Calu3 (cell line): ENCODE measurements around the gene COL9A3. TPM values are rescaled to one million over a fixed set of nuclear protein-coding genes. Genes with fewer than 3 reads are reported as not detected.

ENCODE experiments used
- BruUV-seq: library from RNA; stranded (reverse); fragments of 400-500 nt; replicated peaks from 2 replicates; lab custom pipeline; 2021; lab: Mats Ljungman, UMichigan
- CTCF ChIA-PET: fragments of 300-600 bp; sonication (Branson Sonifier 250); formaldehyde crosslinking; loops from one replicate; lab custom pipeline; 2022; ENCODE audit warnings: antibody characterized with exemption; lab: Charles Lee
- DNase-seq: peaks from one replicate; pipeline ENCODE4 v3.0.0; 2022
- H3K27ac Mint-ChIP-seq: one replicate; pipeline ENCODE4 v1.8.0; 2022; ENCODE audit warnings: mixed read lengths; ENCODE audit not compliant: unreplicated experiment
- H3K27me3 Mint-ChIP-seq: one replicate; pipeline ENCODE4 v1.8.0; 2022; ENCODE audit warnings: mixed read lengths; ENCODE audit not compliant: unreplicated experiment
- H3K36me3 Mint-ChIP-seq: one replicate; pipeline ENCODE4 v1.8.0; 2022; ENCODE audit warnings: mild to moderate bottlenecking, moderate library complexity, mixed read lengths; ENCODE audit not compliant: insufficient read depth, unreplicated experiment
- H3K4me1 Mint-ChIP-seq: one replicate; pipeline ENCODE4 v1.8.0; 2022; ENCODE audit warnings: mild to moderate bottlenecking, low read depth, mixed read lengths; ENCODE audit not compliant: unreplicated experiment
- H3K4me3 Mint-ChIP-seq: one replicate; pipeline ENCODE4 v1.8.0; 2022; ENCODE audit warnings: mild to moderate bottlenecking, low read depth, moderate library complexity, mixed read lengths; ENCODE audit not compliant: unreplicated experiment
- H3K9me3 Mint-ChIP-seq: one replicate; pipeline ENCODE4 v1.8.0; 2022; ENCODE audit warnings: low read depth, mixed read lengths; ENCODE audit not compliant: unreplicated experiment
- CTCF ChIP-seq: fragments of 200-600 bp; IDR thresholded peaks from one replicate; pipeline ENCODE4 v1.8.0; 2022; ENCODE audit warnings: antibody characterized with exemption; ENCODE audit not compliant: unreplicated experiment
- intact Hi-C: fragments of 100-400 bp; cut with micrococcal nuclease; formaldehyde crosslinking; loops from one replicate; pipeline ENCODE4 v1.10.0; 2022; ENCODE audit not compliant: unreplicated experiment
- total RNA-seq: library from RNA; stranded (reverse); gene quantifications from 2 replicates; pipeline ENCODE4 v1.2.3, GENCODE V29; 2022

The COL9A3 gene
- total RNA-seq, 1 experiment from 2014 or later = 2.7 TPM

GRCh38 chr20:62885896-62886708, 69.3 kb downstream of the COL9A3 start:
- no peak for DNase-seq
- Mint-ChIP-seq H3K36me3 (peaks cover 64% of the 10 kb centered on the region), H3K27me3 (no peaks in the 10 kb centered on the region), H3K4me3 (no peak overlapping the region), H3K27ac (peak overlapping the region; percentile 16), H3K4me1 (no peaks in the 10 kb centered on the region), H3K9me3 (no peaks in the 10 kb centered on the region)
- intact Hi-C loops = no loop called here
- no TSS peak for BruUV-seq
- no peak for TF ChIP-seq CTCF
- CTCF ChIA-PET = no interaction called here

- no peaks in the 10 kb centered on the region for H3K4me1 Mint-ChIP-seq
- CTCF ChIA-PET = no interaction called here
- no peaks in the 10 kb centered on the region for H3K27me3 Mint-ChIP-seq
- no TSS peak for BruUV-seq
- intact Hi-C loops = no loop called here
- no peaks in the 10 kb centered on the region for H3K9me3 Mint-ChIP-seq
- no peak for TF ChIP-seq CTCF
- peak overlapping the region; percentile 16 for H3K27ac Mint-ChIP-seq
- H3K4me3 Mint-ChIP-seq = no peak overlapping the region
- peaks cover 69% of the 10 kb centered on the region for H3K36me3 Mint-ChIP-seq
- DNase-seq = no peak
Measured at GRCh38 chr20:62886709-62887058, 69.8 kb downstream of the COL9A3 start.

GRCh38 chr20:62887152-62887859, 70.5 kb downstream of the COL9A3 start:
- H3K27ac Mint-ChIP-seq = no peak overlapping the region
- TF ChIP-seq CTCF = no peak
- no TSS peak for BruUV-seq
- no peaks in the 10 kb centered on the region for H3K9me3 Mint-ChIP-seq
- intact Hi-C loops = no loop called here
- no peaks in the 10 kb centered on the region for H3K27me3 Mint-ChIP-seq
- peaks cover 69% of the 10 kb centered on the region for H3K36me3 Mint-ChIP-seq
- DNase-seq = no peak
- CTCF ChIA-PET = interaction anchor here (1.2 kb wide), 1 partner anchor 10 kb away, joined by 3 read pairs; no protein-coding TSS in a partner anchor
- no peak overlapping the region for H3K4me3 Mint-ChIP-seq
- no peaks in the 10 kb centered on the region for H3K4me1 Mint-ChIP-seq

- Mint-ChIP-seq H3K4me1 (no peaks in the 10 kb centered on the region), H3K36me3 (peaks cover 69% of the 10 kb centered on the region), H3K9me3 (no peaks in the 10 kb centered on the region), H3K4me3 (no peak overlapping the region), H3K27ac (no peak overlapping the region), H3K27me3 (no peaks in the 10 kb centered on the region)
- BruUV-seq = no TSS peak
- CTCF ChIA-PET = interaction anchor here (1.2 kb wide), 1 partner anchor 10 kb away, joined by 3 read pairs; no protein-coding TSS in a partner anchor
- intact Hi-C loops = no loop called here
- no peak for TF ChIP-seq CTCF
- no peak for DNase-seq
Measured at GRCh38 chr20:62887860-62888239, 71.0 kb downstream of the COL9A3 start.
